ENCODE results near the gene ERC2. TPM values are rescaled to one million over a fixed set of nuclear protein-coding genes. Genes with fewer than 3 reads are reported as not detected.

Gene ERC2
- total and polyA plus RNA-seq, 2 of the 8 experiments (the other 6 are each of a cell fraction or from before 2014, with no cell fraction given) = 16.4 to 22.8 TPM

DNA sequence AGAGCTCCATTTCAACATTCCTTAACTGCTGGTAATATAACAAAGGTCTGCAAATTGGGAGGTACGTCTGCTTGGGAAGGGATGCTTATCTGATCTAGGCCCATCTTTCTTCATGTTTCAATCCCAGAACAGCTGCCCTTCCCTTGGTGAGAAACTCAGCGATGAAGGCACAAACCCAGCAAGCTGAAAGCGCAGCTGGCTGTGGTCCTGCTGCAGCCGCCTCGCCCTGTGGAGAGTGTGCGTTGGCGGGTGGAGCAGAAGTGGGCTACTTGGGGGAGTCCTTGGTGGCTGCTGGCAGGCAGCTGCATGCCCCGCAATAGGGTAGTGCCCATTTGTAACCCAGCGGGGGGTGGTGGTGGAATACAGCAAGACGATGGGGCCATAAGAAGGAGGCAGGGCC is 820.6 kb downstream of the ERC2 start:
- peak overlapping the region; percentile 75 for H2BK12ac ChIP-seq (ENCODE audit: low read depth, low read length)
- CTCF ChIA-PET (ENCODE audit: partially characterized antibody) = interaction anchor here (0.6 to 3.7 kb wide), 13 partner anchors 8 to 940 kb away, joined by 3 to 14 read pairs (median 5); no protein-coding TSS in a partner anchor
- H2AFZ ChIP-seq (ENCODE audit: low read length) = no peak overlapping the region
- peak overlapping the region; percentile 66; the same call in 1 of the 2 replicates for H4K8ac ChIP-seq (ENCODE audit: extremely low read depth, insufficient read depth, low read length)
- no peak overlapping the region; the same call in 1 of the 2 replicates for H2AK5ac ChIP-seq (ENCODE audit: low read depth, low read length)
- no peak overlapping the region for H2BK120ac ChIP-seq (replicated peaks; ENCODE audit: low read depth, low read length)
- H3K36me3 ChIP-seq (ENCODE audit: control insufficient read depth in 2 of 4, insufficient read depth in 4 of 4, low read length in 3 of 4) = no peaks in the 10 kb centered on the region
- WGBS, 2 experiments (ENCODE audit: extremely low coverage in 1 of 2, insufficient coverage in 1 of 2, insufficient read length in 1 of 2, insufficient replicate concordance in 2 of 2, low coverage in 1 of 2, low lambda C conversion rate in 2 of 2, missing lambda C conversion rate in 1 of 2) = 67% methylated on average over 10 of the region's 10 CpGs; no CpG with 5 or more reads in 1 of the 2 experiments
- no peaks in the 10 kb centered on the region for H3K79me2 ChIP-seq (ENCODE audit: control insufficient read depth in 1 of 2, insufficient read depth in 2 of 2, low read length in 2 of 2)
- no peaks in the 10 kb centered on the region for H3K79me1 ChIP-seq (ENCODE audit: low read depth, low read length)
- H3K4me3 ChIP-seq (ENCODE audit: extremely low read depth in 1 of 4, insufficient read depth in 2 of 4, low read depth in 3 of 4, low read length in 4 of 4) = no peak overlapping the region
- TF ChIP-seq CBX8 (IDR thresholded peaks at IDR 0.05; ENCODE audit: borderline replicate concordance, low read depth, low read length) = no peak
- no peak for TF ChIP-seq POU5F1 (IDR thresholded peaks at IDR 0.05; ENCODE audit: low read depth, low read length)
- TF ChIP-seq CHD1 (IDR thresholded peaks at IDR 0.05; ENCODE audit: low read depth, low read length) = no peak
- TF ChIP-seq PHF8 (conservative IDR thresholded peaks at IDR 0.05; ENCODE audit: low read depth, low read length) = no peak
- TF ChIP-seq SIX5 (IDR thresholded peaks at IDR 0.05; ENCODE audit: low read depth, low read length) = no peak
- H3K9me3 ChIP-seq (ENCODE audit: insufficient read depth in 2 of 2, low read depth in 1 of 2, low read length in 1 of 2) = no peaks in the 10 kb centered on the region
- H4K20me1 ChIP-seq (replicated peaks in 1 of 2; ENCODE audit: control insufficient read depth in 1 of 2, insufficient read depth in 2 of 2, low read length in 2 of 2) = no peaks in the 10 kb centered on the region
- FAIRE-seq (no peak), DNase-seq (ENCODE audit: low read depth in 1 of 2, low spot score in 2 of 2) (no peak)
- no peak overlapping the region for H3K9ac ChIP-seq (replicated peaks in 1 of 4; ENCODE audit: extremely low read depth in 1 of 4, low read depth in 3 of 4, low read length in 3 of 4)
- H2BK5ac ChIP-seq (ENCODE audit: low read depth, low read length) = peak overlapping the region; percentile 18; the same call in 1 of the 2 replicates
- H3K23me2 ChIP-seq (ENCODE audit: low read depth, low read length) = no peaks in the 10 kb centered on the region
- H3K4me2 ChIP-seq (ENCODE audit: insufficient read depth in 1 of 2, low read depth in 2 of 2, low read length in 2 of 2) = no peak overlapping the region; a peak in 1 of 4 replicates
- peaks cover 14 to 30% (median 24%) of the 10 kb centered on the region in 4 experiments for H3K4me1 ChIP-seq (replicated peaks in 1 of 4; ENCODE audit: control insufficient read depth in 3 of 4, insufficient read depth in 4 of 4, low read length in 3 of 4)
- no peak overlapping the region for H3K27ac ChIP-seq (ENCODE audit: low read depth, low read length)
- no peak overlapping the region for H3K23ac ChIP-seq (ENCODE audit: insufficient read length)
- no peak overlapping the region for H3K18ac ChIP-seq (ENCODE audit: extremely low read depth, low read length)
- no peak overlapping the region for H3K56ac ChIP-seq (replicated peaks; ENCODE audit: insufficient read length, low read depth, low read length)
- no peak overlapping the region for H4K5ac ChIP-seq (ENCODE audit: insufficient read length, low read depth, low read length)
- no peak overlapping the region for H3K14ac ChIP-seq (ENCODE audit: insufficient read length)
- H3K27me3 ChIP-seq (replicated peaks in 1 of 4; ENCODE audit: control insufficient read depth in 3 of 4, extremely low read depth in 1 of 4, insufficient read depth in 3 of 4, low read length in 3 of 4) = no peaks in the 10 kb centered on the region
- POLR2A ChIA-PET (ENCODE audit: partially characterized antibody) = interaction anchor here (0.8 to 2.1 kb wide), 6 partner anchors 10 to 52 kb away, joined by 3 to 8 read pairs (median 4); no protein-coding TSS in a partner anchor
- H2BK20ac ChIP-seq (ENCODE audit: low read length) = peak overlapping the region; percentile 91; the same call in 1 of the 2 replicates
- H3K4ac ChIP-seq (replicated peaks; ENCODE audit: insufficient read length, low read depth, low read length) = peak overlapping the region; percentile 24
- no peak overlapping the region for H2BK15ac ChIP-seq (ENCODE audit: low read length)
- peak overlapping the region; percentile 67 for H4K91ac ChIP-seq (replicated peaks; ENCODE audit: insufficient read length, low read length)

Measured in H1 (cell line).